Right atrium auricular region (tissue), 2 donors: ENCODE results near the gene PRDX6. TPM values are rescaled to one million over a fixed set of nuclear protein-coding genes. Genes with fewer than 3 reads are reported as not detected.
"Not testable (repeated sequence)": the region's sequence is repeated elsewhere in the genome, so short reads cannot be mapped to it uniquely, and the experiment has no call there.

Source experiments
- DNase-seq: peaks from one replicate; pipeline ENCODE4 v3.0.0-alpha.2; 2019; ENCODE audit warnings: low spot score
- H3K27ac ChIP-seq, 2 donors: fragments of 200-600 bp; sonication (generic); 1 replicate in 1 of 2; 2 replicates in 1 of 2; pipeline ENCODE4 v1.5.1; 2016 to 2019
- H3K27me3 ChIP-seq, 2 donors: fragments of 200-600 bp; sonication (generic); one replicate each; pipeline versions ENCODE4 v1.5.1 to v1.6.0; 2017 to 2019
- H3K36me3 ChIP-seq: fragments of 200-600 bp; sonication (generic); one replicate; pipeline ENCODE4 v1.5.1; 2016
- H3K4me1 ChIP-seq, 2 donors: fragments of 200-600 bp; sonication (generic); one replicate each; pipeline versions ENCODE4 v1.5.1 to v1.6.0; 2017 to 2019
- H3K4me3 ChIP-seq, 2 donors: fragments of 200-600 bp; sonication (generic); 1 replicate in 1 of 2; 2 replicates in 1 of 2; pipeline ENCODE4 v1.5.1; 2017 to 2019; ENCODE audit warnings: mild to moderate bottlenecking in 1 of 2, moderate library complexity in 1 of 2
- H3K9me3 ChIP-seq, 2 donors: fragments of 200-600 bp; sonication (generic); one replicate each; pipeline ENCODE4 v1.5.1; 2019
- total RNA-seq, 2 donors: library from RNA; depleted of rRNA; stranded (reverse); fragments of >200 nt; gene quantifications; one replicate each; pipeline ENCODE4 v1.1.0, GENCODE V29; 2016
- TF ChIP-seq, protein P1 (sequence below), 2 donors: fragments of 200-600 bp; sonication (generic); IDR thresholded peaks; one replicate each; pipeline ENCODE4 v1.5.1; 2019; ENCODE audit warnings: antibody characterized with exemption in 2 of 2

The PRDX6 gene
- total RNA-seq, 2 donors from 2014 or later = 512 to 590 TPM

GRCh38 chr1:173454966-173455524 lies 22.1 kb upstream of the PRDX6 start:
- Histone ChIP-seq H3K9me3 (no peaks in the 10 kb centered on the region), H3K27ac (no peak overlapping the region), H3K4me3 (no peak overlapping the region), H3K4me1 (peaks cover 0 to 6% of the 10 kb centered on the region in 2 donors), H3K27me3 (no peaks in the 10 kb centered on the region), H3K36me3 (peaks cover 2% of the 10 kb centered on the region)
- DNase-seq = no peak
- TF ChIP-seq, protein P1, sequence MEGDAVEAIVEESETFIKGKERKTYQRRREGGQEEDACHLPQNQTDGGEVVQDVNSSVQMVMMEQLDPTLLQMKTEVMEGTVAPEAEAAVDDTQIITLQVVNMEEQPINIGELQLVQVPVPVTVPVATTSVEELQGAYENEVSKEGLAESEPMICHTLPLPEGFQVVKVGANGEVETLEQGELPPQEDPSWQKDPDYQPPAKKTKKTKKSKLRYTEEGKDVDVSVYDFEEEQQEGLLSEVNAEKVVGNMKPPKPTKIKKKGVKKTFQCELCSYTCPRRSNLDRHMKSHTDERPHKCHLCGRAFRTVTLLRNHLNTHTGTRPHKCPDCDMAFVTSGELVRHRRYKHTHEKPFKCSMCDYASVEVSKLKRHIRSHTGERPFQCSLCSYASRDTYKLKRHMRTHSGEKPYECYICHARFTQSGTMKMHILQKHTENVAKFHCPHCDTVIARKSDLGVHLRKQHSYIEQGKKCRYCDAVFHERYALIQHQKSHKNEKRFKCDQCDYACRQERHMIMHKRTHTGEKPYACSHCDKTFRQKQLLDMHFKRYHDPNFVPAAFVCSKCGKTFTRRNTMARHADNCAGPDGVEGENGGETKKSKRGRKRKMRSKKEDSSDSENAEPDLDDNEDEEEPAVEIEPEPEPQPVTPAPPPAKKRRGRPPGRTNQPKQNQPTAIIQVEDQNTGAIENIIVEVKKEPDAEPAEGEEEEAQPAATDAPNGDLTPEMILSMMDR (IDR thresholded peaks at IDR 0.05) = no peak

- peaks cover 14% of the 10 kb centered on the region for H3K36me3 ChIP-seq
- TF ChIP-seq, protein P1 (IDR thresholded peaks at IDR 0.05) = no peak
- no peak overlapping the region for H3K4me3 ChIP-seq
- no peak overlapping the region for H3K27ac ChIP-seq
- peaks cover 0 to 5% of the 10 kb centered on the region in 2 donors for H3K9me3 ChIP-seq
- H3K4me1 ChIP-seq = no peaks in the 10 kb centered on the region
- H3K27me3 ChIP-seq = no peaks in the 10 kb centered on the region
- DNase-seq = no peak
Observed at GRCh38 chr1:173459885-173460284, 17.2 kb upstream of the PRDX6 start.

DNA sequence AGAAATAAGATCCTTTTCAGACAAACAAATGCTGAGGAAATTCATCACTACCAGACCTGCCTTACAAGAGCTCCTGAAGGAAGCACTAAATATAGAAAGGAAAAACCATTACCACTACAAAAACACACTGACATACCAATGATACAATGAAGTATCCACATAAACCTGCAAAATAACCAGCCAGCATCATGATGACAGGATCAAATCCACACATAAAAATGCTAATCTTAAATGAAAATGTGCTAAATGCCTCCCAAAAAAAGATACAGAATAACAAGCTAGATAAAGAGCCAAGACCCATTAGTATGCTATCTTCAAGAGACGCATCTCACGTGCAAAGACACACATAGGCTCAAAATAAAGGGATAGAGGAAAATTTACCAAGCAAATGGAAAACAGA lies 14.5 kb upstream of the PRDX6 start:
- H3K4me1 ChIP-seq, DNase-seq, H3K27me3 ChIP-seq, H3K27ac ChIP-seq, H3K4me3 ChIP-seq: not testable (repeated sequence)
- Histone ChIP-seq H3K36me3 (peaks cover 14% of the 10 kb centered on the region), H3K9me3 (peaks cover 0 to 11% of the 10 kb centered on the region in 2 donors)

- not testable (repeated sequence) for H3K4me3 ChIP-seq, H3K27me3 ChIP-seq, H3K27ac ChIP-seq, H3K4me1 ChIP-seq, DNase-seq
- peaks cover 0 to 11% of the 10 kb centered on the region in 2 donors for H3K9me3 ChIP-seq
- H3K36me3 ChIP-seq = peaks cover 14% of the 10 kb centered on the region
Observed at GRCh38 chr1:173464185-173464584, 12.9 kb upstream of the PRDX6 start.

DNA sequence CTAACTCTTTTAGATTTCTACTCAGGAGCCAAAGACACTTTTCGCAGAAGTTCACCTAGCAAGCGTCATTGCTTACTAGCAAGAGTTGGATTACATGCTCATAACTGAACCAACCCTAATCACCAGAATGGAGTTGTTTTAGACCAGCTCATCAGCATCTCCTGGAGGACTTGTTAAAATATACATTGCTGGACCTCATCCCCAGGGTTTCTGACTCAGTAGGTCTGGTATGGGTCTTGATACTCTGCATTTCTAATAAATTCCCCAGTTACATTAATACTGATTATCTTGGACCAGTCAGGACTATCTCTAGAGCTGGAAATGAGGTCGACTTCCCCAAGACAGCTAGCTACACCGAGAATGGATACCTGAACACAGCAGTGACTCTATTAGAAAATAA lies 9.7 kb upstream of the PRDX6 start:
- Histone ChIP-seq H3K4me3 (no peak overlapping the region), H3K4me1 (no peaks in the 10 kb centered on the region), H3K9me3 (peaks cover 0 to 11% of the 10 kb centered on the region in 2 donors), H3K36me3 (no peaks in the 10 kb centered on the region), H3K27me3 (no peaks in the 10 kb centered on the region), H3K27ac (no peak overlapping the region)
- TF ChIP-seq, protein P1 (IDR thresholded peaks at IDR 0.05) = no peak
- no peak for DNase-seq

DNA sequence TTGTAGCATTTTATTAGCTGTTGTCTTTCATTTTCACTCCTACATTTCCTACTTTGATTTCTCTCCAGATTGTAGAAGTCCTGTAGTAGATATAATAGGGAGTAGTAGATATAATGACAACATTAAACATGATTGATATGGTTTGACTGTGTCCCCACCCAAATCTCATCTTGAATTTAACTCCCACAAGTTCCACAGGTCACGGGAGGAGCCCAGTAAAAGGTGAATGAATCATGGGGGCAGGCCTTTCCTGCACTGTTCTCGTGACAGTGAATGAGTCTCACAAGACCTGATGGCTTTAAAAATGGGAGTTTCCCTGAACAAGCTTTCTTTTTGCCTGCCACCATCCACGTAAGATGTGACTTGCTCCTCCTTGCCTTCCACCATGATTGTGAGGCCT lies 7.5 kb upstream of the PRDX6 start:
- TF ChIP-seq, protein P1 (IDR thresholded peaks at IDR 0.05) = no peak
- no peaks in the 10 kb centered on the region for H3K36me3 ChIP-seq
- no peak for DNase-seq

GRCh38 chr1:173470608-173471007 lies 6.5 kb upstream of the PRDX6 start:
- DNase-seq = no peak
- Histone ChIP-seq H3K27ac (no peak overlapping the region), H3K9me3 (peaks cover 0 to 3% of the 10 kb centered on the region in 2 donors), H3K4me3 (no peak overlapping the region), H3K4me1 (peaks cover 0 to 22% of the 10 kb centered on the region in 2 donors), H3K27me3 (no peaks in the 10 kb centered on the region), H3K36me3 (no peaks in the 10 kb centered on the region)
- TF ChIP-seq, protein P1 (IDR thresholded peaks at IDR 0.05) = no peak

More for the DNA sequence above, 7.5 kb upstream of the PRDX6 start:
- Histone ChIP-seq H3K27ac (no peak overlapping the region), H3K4me1 (peaks cover 0 to 12% of the 10 kb centered on the region in 2 donors), H3K4me3 (no peak overlapping the region), H3K27me3 (no peaks in the 10 kb centered on the region), H3K9me3 (peaks cover 0 to 6% of the 10 kb centered on the region in 2 donors)
